WERI-Rb-1 (cell line): Measurements from ENCODE around the gene STX12.
A peak's percentile ranks its signal among the peaks of the same experiment; 100 is the strongest.
"Not testable (repeated sequence)": the region's sequence is repeated elsewhere in the genome, so short reads cannot be mapped to it uniquely, and the experiment has no call there.

ENCODE experiments used
- DNase-seq: peaks from one replicate; pipeline ENCODE4 v3.0.0-alpha.2; 2020
- H3K27ac ChIP-seq: fragments of 250-450 bp; sonication (Bioruptor Pico); 2 replicates; pipeline ENCODE4 v1.5.1; 2020; ENCODE audit warnings: mild to moderate bottlenecking, moderate library complexity
- H3K27me3 ChIP-seq: fragments of 250-450 bp; sonication (Bioruptor Pico); 2 replicates; pipeline ENCODE4 v1.5.1; 2021; ENCODE audit warnings: mild to moderate bottlenecking, low read depth, moderate library complexity; ENCODE audit not compliant: insufficient read depth, severe bottlenecking
- H3K36me3 ChIP-seq: fragments of 250-450 bp; sonication (Bioruptor Pico); 2 replicates; pipeline ENCODE4 v1.5.1; 2020; ENCODE audit warnings: mild to moderate bottlenecking, moderate library complexity
- H3K4me3 ChIP-seq: 2 replicates; pipeline ENCODE4 v1.5.1; 2011; ENCODE audit warnings: low read depth, mild to moderate bottlenecking, control low read depth, low read length
- H3K9me3 ChIP-seq: fragments of 250-450 bp; sonication (Bioruptor Pico); 2 replicates; pipeline ENCODE4 v1.5.1; 2021; ENCODE audit warnings: mild to moderate bottlenecking, moderate library complexity; ENCODE audit not compliant: severe bottlenecking
- CTCF ChIP-seq: IDR thresholded peaks from 2 replicates; pipeline ENCODE4 v1.5.1; 2011; ENCODE audit warnings: low read depth, mild to moderate bottlenecking, control low read depth, inconsistent platforms, low read length

Gene STX12

GRCh38 chr1:27795601-27796000 is 22.6 kb downstream of the STX12 start:
- H3K36me3 ChIP-seq = peaks cover 45% of the 10 kb centered on the region
- no peak for DNase-seq

GRCh38 chr1:27804791-27805190 is 31.8 kb downstream of the STX12 start:
- H3K36me3 ChIP-seq = peaks cover 23% of the 10 kb centered on the region

More at GRCh38 chr1:27795601-27796000, 22.6 kb downstream of the STX12 start:
- Histone ChIP-seq H3K9me3 (no peaks in the 10 kb centered on the region), H3K27ac (no peak overlapping the region), H3K4me3 (no peak overlapping the region), H3K27me3 (no peaks in the 10 kb centered on the region)
- TF ChIP-seq CTCF = no peak

GRCh38 chr1:27806758-27807157 is 33.7 kb downstream of the STX12 start:
- Histone ChIP-seq H3K4me3 (no peak overlapping the region), H3K27me3 (no peaks in the 10 kb centered on the region), H3K36me3 (peaks cover 20% of the 10 kb centered on the region), H3K9me3 (peaks cover 3% of the 10 kb centered on the region), H3K27ac (no peak overlapping the region)
- DNase-seq = no peak
- no peak for TF ChIP-seq CTCF

More at GRCh38 chr1:27804791-27805190, 31.8 kb downstream of the STX12 start:
- TF ChIP-seq CTCF = no peak
- DNase-seq = no peak
- Histone ChIP-seq H3K27ac (no peak overlapping the region), H3K9me3 (peaks cover 3% of the 10 kb centered on the region), H3K4me3 (no peak overlapping the region), H3K27me3 (no peaks in the 10 kb centered on the region)

- Histone ChIP-seq H3K36me3 (peaks cover 19% of the 10 kb centered on the region), H3K27ac (no peak overlapping the region), H3K4me3 (no peak overlapping the region), H3K9me3 (peaks cover 3% of the 10 kb centered on the region), H3K27me3 (no peaks in the 10 kb centered on the region)
- DNase-seq = no peak
- TF ChIP-seq CTCF = no peak
These were observed 34.4 kb downstream of the STX12 start for GRCh38 chr1:27807385-27807784.

GRCh38 chr1:27808131-27808530 is 35.1 kb downstream of the STX12 start:
- DNase-seq, H3K27ac ChIP-seq, H3K4me3 ChIP-seq, H3K27me3 ChIP-seq, H3K9me3 ChIP-seq: not testable (repeated sequence)
- H3K36me3 ChIP-seq = peaks cover 20% of the 10 kb centered on the region

- Histone ChIP-seq H3K36me3 (peaks cover 8% of the 10 kb centered on the region), H3K9me3 (no peaks in the 10 kb centered on the region), H3K27me3 (no peaks in the 10 kb centered on the region), H3K27ac (peak overlapping the region; percentile 15; the same call in 1 of the 2 replicates), H3K4me3 (no peak overlapping the region)
- no peak for DNase-seq
- TF ChIP-seq CTCF = no peak
These were observed 36.9 kb downstream of the STX12 start for GRCh38 chr1:27809883-27810282.
